HepG2 (cell line): ENCODE results near the gene LAMC3. TPM values are rescaled to one million over a fixed set of nuclear protein-coding genes. Genes with fewer than 3 reads are reported as not detected.

Experiments
- DMAP1 ChIP-seq: IDR thresholded peaks from 2 replicates; pipeline ENCODE4 v1.6.1; 2016
- E2F1 ChIP-seq: sonication (generic); formaldehyde crosslinking; IDR thresholded peaks from 2 replicates; pipeline ENCODE4 v1.5.0; 2020; ENCODE audit warnings: missing genetic modification reagents
- GABPA ChIP-seq, 2 experiments: IDR thresholded peaks; 2 replicates each; pipeline ENCODE4 v1.6.1; 2011 to 2016; ENCODE audit warnings: low read depth in 2 of 2, low read length in 1 of 2, missing biosample characterization in 1 of 2, missing genetic modification characterization in 1 of 2
- GZF1 ChIP-seq: sonication (generic); formaldehyde crosslinking; IDR thresholded peaks from 2 replicates; pipeline ENCODE4 v1.5.1; 2020; ENCODE audit warnings: mild to moderate bottlenecking, missing genetic modification reagents
- HMGA1 ChIP-seq: sonication (generic); formaldehyde crosslinking; conservative IDR thresholded peaks from 2 replicates; pipeline ENCODE4 v1.4.0; 2020; ENCODE audit warnings: missing genetic modification reagents
- MAF1 ChIP-seq: sonication (generic); formaldehyde crosslinking; IDR thresholded peaks from 2 replicates; pipeline ENCODE4 v1.5.0; 2020; ENCODE audit warnings: missing genetic modification reagents, borderline replicate concordance
- NRL ChIP-seq: sonication (generic); formaldehyde crosslinking; IDR thresholded peaks from 2 replicates; pipeline ENCODE4 v1.5.0; 2020; ENCODE audit warnings: missing genetic modification reagents, mild to moderate bottlenecking, moderate library complexity, borderline replicate concordance
- PHF20 ChIP-seq: sonication (generic); formaldehyde crosslinking; IDR thresholded peaks from 2 replicates; pipeline ENCODE4 v1.5.0; 2020; ENCODE audit warnings: mild to moderate bottlenecking, missing genetic modification reagents
- PRPF4 ChIP-seq: fragments of 200-400 bp; formaldehyde crosslinking; IDR thresholded peaks from 2 replicates; pipeline ENCODE4 v1.6.1; 2016; ENCODE audit warnings: low read length, low read depth; ENCODE audit not compliant: poor library complexity, severe bottlenecking
- REST ChIP-seq, 2 experiments: IDR thresholded peaks; 2 replicates each; pipeline ENCODE4 v1.6.1; 2011 to 2012; ENCODE audit warnings: low read length in 2 of 2, borderline replicate concordance in 1 of 2, low read depth in 1 of 2, mild to moderate bottlenecking in 1 of 2, moderate library complexity in 1 of 2
- SAFB2 ChIP-seq: sonication (generic); formaldehyde crosslinking; IDR thresholded peaks from 2 replicates; pipeline ENCODE4 v1.5.1; 2020; ENCODE audit warnings: missing genetic modification reagents, low read depth, mild to moderate bottlenecking, borderline replicate concordance
- SATB2 ChIP-seq: sonication (generic); formaldehyde crosslinking; IDR thresholded peaks from 2 replicates; pipeline ENCODE4 v1.5.0; 2020; ENCODE audit warnings: missing genetic modification reagents
- SP2 ChIP-seq: sonication (generic); formaldehyde crosslinking; IDR thresholded peaks from 2 replicates; pipeline ENCODE4 v1.5.1; 2020; ENCODE audit warnings: mild to moderate bottlenecking, missing genetic modification reagents
- TOPORS ChIP-seq: sonication (generic); formaldehyde crosslinking; IDR thresholded peaks from 2 replicates; pipeline ENCODE4 v1.8.0; 2023; ENCODE audit warnings: mild to moderate bottlenecking, missing genetic modification reagents
- TP53 ChIP-seq: sonication (generic); formaldehyde crosslinking; conservative IDR thresholded peaks from 2 replicates; pipeline ENCODE4 v1.4.0; 2020; ENCODE audit warnings: missing genetic modification reagents
- ZNF335 ChIP-seq: sonication (generic); formaldehyde crosslinking; IDR thresholded peaks from 2 replicates; pipeline ENCODE4 v1.4.0; 2020; ENCODE audit warnings: missing genetic modification reagents
- ZNF451 ChIP-seq: sonication (generic); formaldehyde crosslinking; IDR thresholded peaks from 2 replicates; pipeline ENCODE4 v1.5.0; 2020; ENCODE audit warnings: mild to moderate bottlenecking, missing genetic modification reagents
- polyA plus RNA-seq, 8 experiments: library from polyadenylated mRNA; depleted of rRNA in 3 of 8; stranded (reverse) in 7 of 8; unstranded in 1 of 8; fragments of >200 nt; fragmentation: Illumina TruSeq in 4 of 8; extraction: Trizol in 4 of 8; gene quantifications; 2 replicates each; pipeline versions ENCODE4 v1.2.1 to v1.2.3, GENCODE V29; 2011 to 2016; ENCODE audit warnings: low read depth in 4 of 8, missing spikeins in 1 of 8, mixed read lengths in 1 of 8; ENCODE audit not compliant: insufficient read depth in 1 of 8
- total RNA-seq, 5 experiments: library from RNA; depleted of rRNA; stranded (reverse); fragments of >200 nt; fragmentation: Illumina TruSeq; extraction: Trizol; gene quantifications; 2 replicates each; pipeline ENCODE4 v1.2.3, GENCODE V29; 2016; ENCODE audit warnings: low read depth in 1 of 5
- TF ChIP-seq, protein P1 (sequence below): sonication (generic); formaldehyde crosslinking; IDR thresholded peaks from 2 replicates; pipeline ENCODE4 v1.8.1; 2023; ENCODE audit warnings: mild to moderate bottlenecking, missing genetic modification reagents
- TF ChIP-seq, protein P2 (sequence below): sonication (generic); formaldehyde crosslinking; IDR thresholded peaks from 2 replicates; pipeline ENCODE4 v1.4.0; 2020; ENCODE audit warnings: missing genetic modification reagents

The LAMC3 gene
- total and polyA plus RNA-seq, 2 of the 13 experiments (the other 11 are each of a cell fraction or from before 2014, with no cell fraction given): 0.07 to 0.57 TPM

DNA sequence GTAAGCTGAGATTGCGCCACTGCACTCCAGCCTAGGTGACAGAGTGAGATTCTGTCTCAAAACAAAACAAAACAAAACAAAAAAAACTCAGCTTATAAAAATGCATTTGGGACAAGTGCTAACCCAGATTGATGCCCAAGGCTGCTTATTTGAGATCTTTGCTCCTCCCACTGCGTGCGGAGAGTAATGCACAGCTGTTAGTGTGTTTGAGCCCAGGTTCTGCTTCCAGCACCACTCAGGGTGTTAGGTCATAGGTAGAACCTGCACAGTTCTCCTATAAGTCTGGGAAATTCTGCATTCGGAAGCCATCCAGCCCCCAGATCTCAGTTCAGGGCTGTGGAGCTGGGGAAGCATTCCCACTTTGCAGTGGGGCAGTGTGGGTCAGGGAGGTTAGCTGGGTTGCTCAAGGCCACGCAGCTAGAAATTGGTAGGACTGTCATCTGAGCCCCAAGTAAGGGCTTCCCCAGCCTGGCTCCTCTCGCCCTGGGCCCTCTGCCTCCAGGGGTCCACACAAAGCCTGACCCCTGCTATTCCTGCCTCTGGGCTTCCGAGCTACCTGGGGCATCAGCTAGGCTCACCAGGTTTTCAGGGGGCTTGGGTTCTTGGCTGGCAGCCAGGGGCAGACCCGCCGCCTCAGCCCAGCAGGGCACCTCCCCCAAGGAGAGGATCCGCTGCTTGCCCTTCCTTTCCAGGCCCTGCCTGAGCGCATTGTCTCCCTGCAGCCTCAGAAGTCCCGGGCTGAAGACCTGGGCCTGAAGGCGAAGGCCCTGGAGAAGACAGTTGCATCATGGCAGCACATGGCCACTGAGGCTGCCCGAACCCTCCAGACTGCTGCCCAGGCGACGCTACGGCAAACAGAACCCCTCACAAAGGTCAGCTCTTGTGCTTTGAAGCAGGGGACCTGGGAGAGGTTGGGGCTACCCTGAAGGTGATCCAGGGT lies 69.7 kb downstream of the LAMC3 start (continued):
- TF ChIP-seq PHF20 (CRISPR knock-in tag): no peak; the same call in 1 of the 2 replicates
- TF ChIP-seq TP53: no peak
- no peak for TF ChIP-seq HMGA1 (CRISPR knock-in tag)
- TF ChIP-seq ZNF451 (CRISPR knock-in tag): no peak
- TF ChIP-seq TOPORS: peak; percentile 57; the same call in 1 of the 2 replicates
- no peak for TF ChIP-seq DMAP1 (CRISPR knock-in tag)
- TF ChIP-seq, protein P1, sequence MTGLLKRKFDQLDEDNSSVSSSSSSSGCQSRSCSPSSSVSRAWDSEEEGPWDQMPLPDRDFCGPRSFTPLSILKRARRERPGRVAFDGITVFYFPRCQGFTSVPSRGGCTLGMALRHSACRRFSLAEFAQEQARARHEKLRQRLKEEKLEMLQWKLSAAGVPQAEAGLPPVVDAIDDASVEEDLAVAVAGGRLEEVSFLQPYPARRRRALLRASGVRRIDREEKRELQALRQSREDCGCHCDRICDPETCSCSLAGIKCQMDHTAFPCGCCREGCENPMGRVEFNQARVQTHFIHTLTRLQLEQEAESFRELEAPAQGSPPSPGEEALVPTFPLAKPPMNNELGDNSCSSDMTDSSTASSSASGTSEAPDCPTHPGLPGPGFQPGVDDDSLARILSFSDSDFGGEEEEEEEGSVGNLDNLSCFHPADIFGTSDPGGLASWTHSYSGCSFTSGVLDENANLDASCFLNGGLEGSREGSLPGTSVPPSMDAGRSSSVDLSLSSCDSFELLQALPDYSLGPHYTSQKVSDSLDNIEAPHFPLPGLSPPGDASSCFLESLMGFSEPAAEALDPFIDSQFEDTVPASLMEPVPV: no peak
- TF ChIP-seq SP2 (CRISPR knock-in tag): no peak
- no peak for TF ChIP-seq PRPF4
- TF ChIP-seq ZNF335: no peak
- 0 out of 2 replicates have a peak, but pooled peaks have one; percentile 46 for TF ChIP-seq MAF1 (CRISPR knock-in tag)
- no peak; the same call in 1 of the 2 replicates for TF ChIP-seq SATB2 (CRISPR knock-in tag)
- TF ChIP-seq NRL (CRISPR knock-in tag): no peak
- TF ChIP-seq REST (IDR thresholded peaks at IDR 0.05; ENCODE audit: borderline replicate concordance in 1 of 2, low read depth in 1 of 2, low read length in 2 of 2): no peak
- no peak for TF ChIP-seq GABPA (IDR thresholded peaks at IDR 0.05; ENCODE audit: low read depth, low read length)
- no peak for TF ChIP-seq GABPA (CRISPR knock-in tag; IDR thresholded peaks at IDR 0.05; ENCODE audit: low read depth)
- no peak for TF ChIP-seq GZF1 (CRISPR knock-in tag)
- TF ChIP-seq SAFB2: no peak
- TF ChIP-seq E2F1 (CRISPR knock-in tag): no peak
- TF ChIP-seq, protein P2, sequence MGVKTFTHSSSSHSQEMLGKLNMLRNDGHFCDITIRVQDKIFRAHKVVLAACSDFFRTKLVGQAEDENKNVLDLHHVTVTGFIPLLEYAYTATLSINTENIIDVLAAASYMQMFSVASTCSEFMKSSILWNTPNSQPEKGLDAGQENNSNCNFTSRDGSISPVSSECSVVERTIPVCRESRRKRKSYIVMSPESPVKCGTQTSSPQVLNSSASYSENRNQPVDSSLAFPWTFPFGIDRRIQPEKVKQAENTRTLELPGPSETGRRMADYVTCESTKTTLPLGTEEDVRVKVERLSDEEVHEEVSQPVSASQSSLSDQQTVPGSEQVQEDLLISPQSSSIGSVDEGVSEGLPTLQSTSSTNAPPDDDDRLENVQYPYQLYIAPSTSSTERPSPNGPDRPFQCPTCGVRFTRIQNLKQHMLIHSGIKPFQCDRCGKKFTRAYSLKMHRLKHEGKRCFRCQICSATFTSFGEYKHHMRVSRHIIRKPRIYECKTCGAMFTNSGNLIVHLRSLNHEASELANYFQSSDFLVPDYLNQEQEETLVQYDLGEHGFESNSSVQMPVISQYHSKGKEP (CRISPR knock-in tag): no peak
